Measurements from ENCODE around the gene ARHGAP30. TPM values are rescaled to one million over a fixed set of nuclear protein-coding genes. Genes with fewer than 3 reads are reported as not detected.

ARHGAP30 gene
- polyA plus RNA-seq, 1 experiment: not detected

DNA sequence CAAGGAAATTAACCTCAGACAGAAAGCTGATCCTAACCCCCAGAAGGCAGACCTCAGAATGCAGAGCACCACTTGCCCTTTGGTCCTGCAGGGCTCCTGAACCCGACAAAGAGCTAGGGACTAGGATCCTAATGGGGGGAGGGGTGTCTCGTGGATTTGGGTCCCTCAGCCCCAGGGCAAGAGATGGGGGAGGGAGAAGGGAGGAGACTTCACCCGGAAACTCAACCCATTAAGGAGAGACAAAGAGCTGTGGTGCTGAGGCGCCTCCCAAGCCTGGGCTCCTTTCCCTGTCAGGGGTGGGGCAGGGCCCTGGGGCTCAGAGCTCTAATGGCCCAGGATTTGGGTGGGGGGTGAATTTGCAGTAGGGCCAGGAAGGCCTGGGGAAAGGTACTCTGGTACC, 16.8 kb upstream of the ARHGAP30 start:
- no peak overlapping the region for H3K4me3 ChIP-seq (ENCODE audit: low read depth, low read length)
- ChIA-PET CTCF (interaction anchor here (0.9 to 3.6 kb wide), 5 partner anchors 11 to 89 kb away, joined by 3 to 12 read pairs (median 3); no protein-coding TSS in a partner anchor), POLR2A (no interaction called here)
- no peaks in the 10 kb centered on the region for H3K27me3 ChIP-seq (ENCODE audit: control insufficient read depth, insufficient read depth, low read length)
- TF ChIP-seq, protein P1, sequence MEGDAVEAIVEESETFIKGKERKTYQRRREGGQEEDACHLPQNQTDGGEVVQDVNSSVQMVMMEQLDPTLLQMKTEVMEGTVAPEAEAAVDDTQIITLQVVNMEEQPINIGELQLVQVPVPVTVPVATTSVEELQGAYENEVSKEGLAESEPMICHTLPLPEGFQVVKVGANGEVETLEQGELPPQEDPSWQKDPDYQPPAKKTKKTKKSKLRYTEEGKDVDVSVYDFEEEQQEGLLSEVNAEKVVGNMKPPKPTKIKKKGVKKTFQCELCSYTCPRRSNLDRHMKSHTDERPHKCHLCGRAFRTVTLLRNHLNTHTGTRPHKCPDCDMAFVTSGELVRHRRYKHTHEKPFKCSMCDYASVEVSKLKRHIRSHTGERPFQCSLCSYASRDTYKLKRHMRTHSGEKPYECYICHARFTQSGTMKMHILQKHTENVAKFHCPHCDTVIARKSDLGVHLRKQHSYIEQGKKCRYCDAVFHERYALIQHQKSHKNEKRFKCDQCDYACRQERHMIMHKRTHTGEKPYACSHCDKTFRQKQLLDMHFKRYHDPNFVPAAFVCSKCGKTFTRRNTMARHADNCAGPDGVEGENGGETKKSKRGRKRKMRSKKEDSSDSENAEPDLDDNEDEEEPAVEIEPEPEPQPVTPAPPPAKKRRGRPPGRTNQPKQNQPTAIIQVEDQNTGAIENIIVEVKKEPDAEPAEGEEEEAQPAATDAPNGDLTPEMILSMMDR (IDR thresholded peaks at IDR 0.05; ENCODE audit: low read depth, low read length): no peak
- no peak overlapping the region for H3K27ac ChIP-seq (ENCODE audit: low read depth, low read length)
- no peaks in the 10 kb centered on the region for H3K9me3 ChIP-seq (ENCODE audit: control insufficient read depth, insufficient read depth, low read length)
- DNase-seq (ENCODE audit: low read depth, low spot score): no peak

DNA sequence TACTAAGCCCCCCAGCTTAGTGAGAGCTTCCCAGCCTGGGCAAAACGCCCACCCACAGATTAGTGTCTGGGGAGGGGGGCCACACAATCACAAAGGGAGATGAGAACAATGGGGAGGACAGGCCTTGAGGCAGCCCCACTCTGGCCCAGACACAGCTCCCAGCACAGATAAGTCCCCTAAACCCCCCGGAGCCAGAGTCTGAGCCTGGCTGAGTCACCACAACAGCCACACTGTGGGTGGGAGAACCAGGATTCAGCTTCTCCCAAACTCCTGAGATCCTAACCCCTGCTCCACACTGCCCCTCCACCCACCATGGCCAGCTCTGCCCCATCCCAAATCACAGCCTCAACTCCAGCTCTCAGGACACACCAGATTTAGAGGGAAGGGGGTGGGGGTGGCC, 15.5 kb upstream of the ARHGAP30 start:
- Histone ChIP-seq H3K27ac (ENCODE audit: low read depth, low read length) (no peak overlapping the region), H3K27me3 (ENCODE audit: control insufficient read depth, insufficient read depth, low read length) (no peaks in the 10 kb centered on the region), H3K9me3 (ENCODE audit: control insufficient read depth, insufficient read depth, low read length) (no peaks in the 10 kb centered on the region), H3K4me3 (ENCODE audit: low read depth, low read length) (no peak overlapping the region)
- no peak for DNase-seq (ENCODE audit: low read depth, low spot score)
- ChIA-PET POLR2A (interaction anchor here (0.5 to 1.7 kb wide), 3 partner anchors 39 to 825 kb away, joined by 3 to 7 read pairs (median 3); partner anchors contain the start of gene USF1), CTCF (interaction anchor here (0.5 to 3.6 kb wide), 5 partner anchors 12 to 141 kb away, joined by 3 to 16 read pairs (median 5); partner anchors contain the start of genes KLHDC9 and TOMM40L)
- TF ChIP-seq, protein P1 (IDR thresholded peaks at IDR 0.05; ENCODE audit: low read depth, low read length): no peak

DNA sequence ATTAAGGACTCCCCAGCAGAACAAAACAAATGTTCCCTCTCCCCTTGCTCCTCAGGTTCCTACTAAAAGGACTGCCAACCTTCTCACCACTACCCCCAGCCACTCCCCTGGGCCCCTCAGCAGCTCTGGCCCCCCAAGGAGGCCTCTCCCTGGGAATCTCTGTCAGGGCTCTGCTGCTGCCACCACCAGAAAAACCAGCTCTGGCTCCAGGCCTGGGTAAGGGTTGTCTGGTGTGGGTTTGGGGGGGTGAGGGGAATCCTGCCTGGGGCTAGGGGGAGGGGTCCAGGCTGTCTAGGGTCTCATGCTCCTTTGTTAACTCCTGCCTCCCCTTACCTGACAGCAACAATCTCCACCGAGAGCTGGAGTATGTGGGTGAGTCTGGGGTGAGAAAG, 14.9 kb upstream of the ARHGAP30 start:
- CTCF ChIA-PET: interaction anchor here (1.4 to 3.6 kb wide), 4 partner anchors 13 to 95 kb away, joined by 3 to 16 read pairs (median 12); partner anchors contain the start of gene KLHDC9
- H3K4me3 ChIP-seq (ENCODE audit: low read depth, low read length): no peak overlapping the region
- no peaks in the 10 kb centered on the region; the same call in 1 of the 2 replicates for H3K9me3 ChIP-seq (ENCODE audit: control insufficient read depth, insufficient read depth, low read length)
- no peak for DNase-seq (ENCODE audit: low read depth, low spot score)
- TF ChIP-seq, protein P1 (IDR thresholded peaks at IDR 0.05; ENCODE audit: low read depth, low read length): no peak
- H3K27ac ChIP-seq (ENCODE audit: low read depth, low read length): no peak overlapping the region
- H3K27me3 ChIP-seq (ENCODE audit: control insufficient read depth, insufficient read depth, low read length): no peaks in the 10 kb centered on the region
- POLR2A ChIA-PET: interaction anchor here (0.6 to 1.7 kb wide), 3 partner anchors 39 to 824 kb away, joined by 3 to 7 read pairs (median 5); partner anchors contain the start of gene USF1

DNA sequence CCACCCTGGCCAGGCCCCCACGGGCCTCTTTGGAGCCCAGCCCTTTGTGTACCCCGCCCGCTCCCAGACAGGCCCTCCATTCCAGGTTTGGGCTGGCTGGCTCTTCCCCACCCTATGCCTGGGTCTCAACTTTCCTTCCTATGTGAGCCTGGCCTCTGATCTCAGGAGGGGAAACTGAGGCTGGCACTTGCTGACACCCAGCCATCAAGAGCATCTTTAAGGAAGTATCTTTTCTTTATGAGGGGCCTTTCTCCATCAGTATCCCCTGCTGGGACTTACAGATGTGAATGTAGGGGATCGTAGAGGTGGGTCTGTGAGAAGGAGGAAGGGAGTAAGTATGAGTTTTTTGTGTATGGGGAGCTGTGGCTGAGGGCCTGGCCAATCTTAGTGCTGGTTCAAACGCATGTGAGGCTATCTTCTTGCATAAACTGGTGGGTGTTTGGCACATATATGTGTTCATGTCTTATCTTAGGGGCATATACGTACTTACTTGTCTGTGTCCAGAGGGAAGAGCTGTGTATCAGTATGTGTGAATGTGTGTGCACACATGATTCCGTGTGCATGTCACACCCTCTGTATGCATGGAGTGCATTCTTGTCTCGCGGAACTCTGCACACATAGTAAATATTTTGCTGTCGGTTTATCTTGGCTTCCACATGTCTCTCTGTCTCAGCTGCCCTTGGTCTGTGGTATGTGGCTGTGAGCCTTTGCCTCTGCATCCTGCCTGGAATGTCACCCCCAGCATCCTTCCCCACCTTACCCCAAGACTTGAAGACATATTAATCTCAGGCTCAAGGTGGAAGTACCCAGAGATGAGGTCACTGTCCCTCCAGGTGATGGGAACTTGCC, 14.3 kb upstream of the ARHGAP30 start:
- POLR2A ChIA-PET: interaction anchor here (0.6 to 1.7 kb wide), 3 partner anchors 38 to 93 kb away, joined by 5 to 7 read pairs (median 5); partner anchors contain the start of gene USF1
- Histone ChIP-seq H3K27me3 (ENCODE audit: control insufficient read depth, insufficient read depth, low read length) (no peaks in the 10 kb centered on the region), H3K27ac (ENCODE audit: low read depth, low read length) (peak overlapping the region; percentile 70), H3K9me3 (ENCODE audit: control insufficient read depth, insufficient read depth, low read length) (no peaks in the 10 kb centered on the region; the same call in 1 of the 2 replicates), H3K4me3 (ENCODE audit: low read depth, low read length) (no peak overlapping the region)
- DNase-seq (ENCODE audit: low read depth, low spot score): no peak
- TF ChIP-seq, protein P1 (IDR thresholded peaks at IDR 0.05; ENCODE audit: low read depth, low read length): no peak
- CTCF ChIA-PET: interaction anchor here (0.6 to 3.6 kb wide), 5 partner anchors 14 to 94 kb away, joined by 3 to 16 read pairs (median 12); partner anchors contain the start of gene KLHDC9
